ENCODE results near the gene PSME3IP1. TPM values are rescaled to one million over a fixed set of nuclear protein-coding genes. Genes with fewer than 3 reads are reported as not detected.
"Not testable (repeated sequence)": the region's sequence is repeated elsewhere in the genome, so short reads cannot be mapped to it uniquely, and the experiment has no call there.

Gene PSME3IP1
- total RNA-seq, 1 donor from 2014 or later = 94.4 TPM

GRCh38 chr16:57115168-57115513 lies 70.7 kb downstream of the PSME3IP1 start:
- no peaks in the 10 kb centered on the region for H3K27me3 Mint-ChIP-seq
- peaks cover 3% of the 10 kb centered on the region for H3K36me3 Mint-ChIP-seq
- DNase-seq (ENCODE audit: extremely low spot score, unreplicated experiment) = no peak
- TF ChIP-seq CTCF (conservative IDR thresholded peaks at IDR 0.05) = no peak
- no peaks in the 10 kb centered on the region for H3K9me3 Mint-ChIP-seq
- H3K27ac Mint-ChIP-seq = no peak overlapping the region
- H3K4me3 Mint-ChIP-seq = no peak overlapping the region
- H3K4me1 Mint-ChIP-seq (ENCODE audit: unreplicated experiment) = peaks cover 8% of the 10 kb centered on the region

- no peak for DNase-seq (ENCODE audit: extremely low spot score, unreplicated experiment)
- TF ChIP-seq CTCF (conservative IDR thresholded peaks at IDR 0.05) = no peak
- peaks cover 3% of the 10 kb centered on the region for H3K36me3 Mint-ChIP-seq
- no peak overlapping the region for H3K27ac Mint-ChIP-seq
- H3K27me3 Mint-ChIP-seq = no peaks in the 10 kb centered on the region
- no peak overlapping the region for H3K4me3 Mint-ChIP-seq
- peaks cover 11% of the 10 kb centered on the region for H3K4me1 Mint-ChIP-seq (ENCODE audit: unreplicated experiment)
- no peaks in the 10 kb centered on the region for H3K9me3 Mint-ChIP-seq
Measured at GRCh38 chr16:57113664-57114063, 72.2 kb downstream of the PSME3IP1 start.

GRCh38 chr16:57113042-57113453 lies 72.8 kb downstream of the PSME3IP1 start:
- no peak overlapping the region for H3K4me3 Mint-ChIP-seq
- no peak for TF ChIP-seq CTCF (conservative IDR thresholded peaks at IDR 0.05)
- H3K27me3 Mint-ChIP-seq = no peaks in the 10 kb centered on the region
- H3K36me3 Mint-ChIP-seq = peaks cover 3% of the 10 kb centered on the region
- no peak for DNase-seq (ENCODE audit: extremely low spot score, unreplicated experiment)
- H3K9me3 Mint-ChIP-seq = no peaks in the 10 kb centered on the region
- peaks cover 16% of the 10 kb centered on the region for H3K4me1 Mint-ChIP-seq (ENCODE audit: unreplicated experiment)
- no peak overlapping the region for H3K27ac Mint-ChIP-seq

- Mint-ChIP-seq H3K9me3 (no peaks in the 10 kb centered on the region), H3K27me3 (no peaks in the 10 kb centered on the region), H3K4me3 (no peak overlapping the region), H3K27ac (no peak overlapping the region), H3K4me1 (ENCODE audit: unreplicated experiment) (peaks cover 16% of the 10 kb centered on the region), H3K36me3 (no peaks in the 10 kb centered on the region)
- TF ChIP-seq CTCF (conservative IDR thresholded peaks at IDR 0.05) = no peak
- DNase-seq (ENCODE audit: extremely low spot score, unreplicated experiment) = no peak
Measured at GRCh38 chr16:57112403-57113041, 73.3 kb downstream of the PSME3IP1 start.

GRCh38 chr16:57111420-57111819 lies 74.4 kb downstream of the PSME3IP1 start:
- Mint-ChIP-seq H3K27ac (no peak overlapping the region), H3K9me3 (no peaks in the 10 kb centered on the region), H3K27me3 (no peaks in the 10 kb centered on the region), H3K4me1 (ENCODE audit: unreplicated experiment) (peaks cover 18% of the 10 kb centered on the region), H3K36me3 (no peaks in the 10 kb centered on the region), H3K4me3 (no peak overlapping the region)
- DNase-seq (ENCODE audit: extremely low spot score, unreplicated experiment) = no peak
- TF ChIP-seq CTCF (conservative IDR thresholded peaks at IDR 0.05) = no peak

GRCh38 chr16:57110937-57111336 lies 74.9 kb downstream of the PSME3IP1 start:
- H3K36me3 Mint-ChIP-seq = no peaks in the 10 kb centered on the region
- DNase-seq (ENCODE audit: extremely low spot score, unreplicated experiment) = no peak
- TF ChIP-seq CTCF (conservative IDR thresholded peaks at IDR 0.05) = no peak
- H3K4me1 Mint-ChIP-seq (ENCODE audit: unreplicated experiment) = peaks cover 17% of the 10 kb centered on the region
- no peaks in the 10 kb centered on the region for H3K27me3 Mint-ChIP-seq
- H3K27ac Mint-ChIP-seq = no peak overlapping the region
- H3K4me3 Mint-ChIP-seq = no peak overlapping the region
- H3K9me3 Mint-ChIP-seq = no peaks in the 10 kb centered on the region

- H3K4me1 Mint-ChIP-seq (ENCODE audit: unreplicated experiment) = peaks cover 20% of the 10 kb centered on the region
- not testable (repeated sequence) for H3K36me3 Mint-ChIP-seq; H3K27me3 Mint-ChIP-seq; H3K27ac Mint-ChIP-seq; H3K4me3 Mint-ChIP-seq; DNase-seq (ENCODE audit: extremely low spot score, unreplicated experiment); H3K9me3 Mint-ChIP-seq
Measured at GRCh38 chr16:57109259-57110105, 76.4 kb downstream of the PSME3IP1 start.

Measured in type B pancreatic cell (in vitro differentiated cells).